ENCODE measurements around the gene ATL1.

DNA sequence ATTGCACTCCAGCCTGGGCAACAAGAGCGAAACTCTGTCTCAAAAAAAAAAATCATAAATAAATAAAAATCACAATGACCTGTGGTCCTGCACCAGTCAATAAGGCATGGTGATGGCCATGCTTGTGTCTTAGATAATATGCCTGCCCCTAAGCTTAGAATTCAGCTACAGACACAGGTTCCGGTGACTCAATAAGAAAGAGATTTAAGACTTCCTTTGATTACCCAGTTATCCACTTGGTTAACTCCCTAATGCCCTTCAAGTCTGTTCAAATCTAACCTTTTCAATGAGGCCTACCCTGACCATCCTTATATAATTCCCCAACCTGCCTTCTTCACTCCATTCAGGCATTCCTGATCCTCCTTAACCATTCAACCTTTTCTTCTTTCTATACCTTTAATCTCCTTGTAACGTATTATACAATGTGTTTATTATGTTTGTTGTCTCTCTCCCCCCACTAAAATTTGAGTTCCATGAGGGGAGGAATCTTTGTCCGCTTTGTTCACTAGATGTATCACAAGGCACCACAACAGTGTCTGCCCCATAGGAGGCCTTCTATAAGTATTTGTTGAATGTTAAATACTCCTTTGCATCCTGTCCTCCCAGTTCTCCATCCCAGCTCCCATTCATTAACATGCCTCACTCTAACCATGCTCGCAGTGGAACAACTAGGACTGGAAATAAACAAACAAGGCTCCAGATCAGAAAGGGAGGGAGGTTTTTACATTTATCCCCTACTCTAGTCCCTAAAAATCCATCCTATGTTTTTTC, 36.5 kb upstream of the ATL1 start:
- TF ChIP-seq, protein P1, sequence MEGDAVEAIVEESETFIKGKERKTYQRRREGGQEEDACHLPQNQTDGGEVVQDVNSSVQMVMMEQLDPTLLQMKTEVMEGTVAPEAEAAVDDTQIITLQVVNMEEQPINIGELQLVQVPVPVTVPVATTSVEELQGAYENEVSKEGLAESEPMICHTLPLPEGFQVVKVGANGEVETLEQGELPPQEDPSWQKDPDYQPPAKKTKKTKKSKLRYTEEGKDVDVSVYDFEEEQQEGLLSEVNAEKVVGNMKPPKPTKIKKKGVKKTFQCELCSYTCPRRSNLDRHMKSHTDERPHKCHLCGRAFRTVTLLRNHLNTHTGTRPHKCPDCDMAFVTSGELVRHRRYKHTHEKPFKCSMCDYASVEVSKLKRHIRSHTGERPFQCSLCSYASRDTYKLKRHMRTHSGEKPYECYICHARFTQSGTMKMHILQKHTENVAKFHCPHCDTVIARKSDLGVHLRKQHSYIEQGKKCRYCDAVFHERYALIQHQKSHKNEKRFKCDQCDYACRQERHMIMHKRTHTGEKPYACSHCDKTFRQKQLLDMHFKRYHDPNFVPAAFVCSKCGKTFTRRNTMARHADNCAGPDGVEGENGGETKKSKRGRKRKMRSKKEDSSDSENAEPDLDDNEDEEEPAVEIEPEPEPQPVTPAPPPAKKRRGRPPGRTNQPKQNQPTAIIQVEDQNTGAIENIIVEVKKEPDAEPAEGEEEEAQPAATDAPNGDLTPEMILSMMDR (conservative IDR thresholded peaks at IDR 0.05 in 1 of 2, IDR thresholded peaks at IDR 0.05 in 1 of 2; ENCODE audit: extremely low read depth in 1 of 2, insufficient read depth in 1 of 2, low read depth in 1 of 2, low read length in 2 of 2): no peak
- TF ChIP-seq EZH2 (IDR thresholded peaks at IDR 0.05; ENCODE audit: borderline replicate concordance, low read length): no peak

Data from mammary epithelial cell (primary cell).